HepG2 (cell line): ENCODE measurements around the gene DUSP7. TPM values are rescaled to one million over a fixed set of nuclear protein-coding genes. Genes with fewer than 3 reads are reported as not detected.

ENCODE experiments used
- ERF ChIP-seq: IDR thresholded peaks from 2 replicates; pipeline ENCODE4 v1.6.1; 2018; ENCODE audit warnings: missing biosample characterization, missing genetic modification reagents
- PAXIP1 ChIP-seq: sonication (generic); formaldehyde crosslinking; conservative IDR thresholded peaks from 2 replicates; pipeline ENCODE4 v1.4.0; 2020; ENCODE audit warnings: mild to moderate bottlenecking, missing genetic modification reagents, moderate library complexity
- PRDM4 ChIP-seq: sonication (generic); formaldehyde crosslinking; IDR thresholded peaks from 2 replicates; pipeline ENCODE4 v1.9.0; 2021; ENCODE audit warnings: missing genetic modification reagents, borderline replicate concordance
- PRPF4 ChIP-seq: fragments of 200-400 bp; formaldehyde crosslinking; IDR thresholded peaks from 2 replicates; pipeline ENCODE4 v1.6.1; 2016; ENCODE audit warnings: low read length, low read depth; ENCODE audit not compliant: poor library complexity, severe bottlenecking
- RXRA ChIP-seq: sonication (generic); formaldehyde crosslinking; IDR thresholded peaks from 2 replicates; pipeline ENCODE4 v1.5.1; 2020; ENCODE audit warnings: missing genetic modification reagents
- SP2 ChIP-seq: sonication (generic); formaldehyde crosslinking; IDR thresholded peaks from 2 replicates; pipeline ENCODE4 v1.5.1; 2020; ENCODE audit warnings: mild to moderate bottlenecking, missing genetic modification reagents
- SRF ChIP-seq: IDR thresholded peaks from 2 replicates; pipeline ENCODE4 v1.6.1; 2011; ENCODE audit warnings: mild to moderate bottlenecking, low read depth, low read length, moderate library complexity
- YEATS4 ChIP-seq: sonication (generic); formaldehyde crosslinking; IDR thresholded peaks from 2 replicates; pipeline ENCODE4 v1.4.0; 2020; ENCODE audit warnings: missing genetic modification reagents, borderline replicate concordance
- ZBTB26 ChIP-seq: IDR thresholded peaks from 2 replicates; pipeline ENCODE4 v1.6.1; 2016; ENCODE audit warnings: missing compliant biosample characterization, missing genetic modification reagents, borderline replicate concordance
- ZBTB43 ChIP-seq: sonication (generic); formaldehyde crosslinking; conservative IDR thresholded peaks from 2 replicates; pipeline ENCODE4 v1.4.0; 2020; ENCODE audit warnings: missing genetic modification reagents
- ZEB1 ChIP-seq: IDR thresholded peaks from 2 replicates; pipeline ENCODE4 v1.6.1; 2012; ENCODE audit warnings: mild to moderate bottlenecking, low read depth, inconsistent platforms; ENCODE audit not compliant: insufficient replicate concordance
- ZNF646 ChIP-seq: sonication (generic); formaldehyde crosslinking; IDR thresholded peaks from 2 replicates; pipeline ENCODE4 v1.9.0; 2021; ENCODE audit warnings: mild to moderate bottlenecking, missing genetic modification reagents
- polyA plus RNA-seq, 8 experiments: library from polyadenylated mRNA; depleted of rRNA in 3 of 8; stranded (reverse) in 7 of 8; unstranded in 1 of 8; fragments of >200 nt; fragmentation: Illumina TruSeq in 4 of 8; extraction: Trizol in 4 of 8; gene quantifications; 2 replicates each; pipeline versions ENCODE4 v1.2.1 to v1.2.3, GENCODE V29; 2011 to 2016; ENCODE audit warnings: low read depth in 4 of 8, missing spikeins in 1 of 8, mixed read lengths in 1 of 8; ENCODE audit not compliant: insufficient read depth in 1 of 8
- total RNA-seq, 5 experiments: library from RNA; depleted of rRNA; stranded (reverse); fragments of >200 nt; fragmentation: Illumina TruSeq; extraction: Trizol; gene quantifications; 2 replicates each; pipeline ENCODE4 v1.2.3, GENCODE V29; 2016; ENCODE audit warnings: low read depth in 1 of 5

DUSP7 gene
- total and polyA plus RNA-seq, 2 of the 13 experiments (the other 11 are each of a cell fraction or from before 2014, with no cell fraction given), result 6.6 to 8.8 TPM

GRCh38 chr3:52056968-52057811, 819 bp upstream of the DUSP7 start (continued):
- no peak for TF ChIP-seq ZBTB43 (CRISPR knock-in tag)
- TF ChIP-seq SRF, result no peak
- TF ChIP-seq ZNF646 (CRISPR knock-in tag), result no peak
- TF ChIP-seq ERF (CRISPR knock-in tag), result no peak
- TF ChIP-seq YEATS4 (CRISPR knock-in tag), result peak; percentile 71; the same call in 1 of the 2 replicates
- no peak for TF ChIP-seq PRPF4
- peak; percentile 93 for TF ChIP-seq SP2 (CRISPR knock-in tag)
- no peak for TF ChIP-seq PRDM4 (CRISPR knock-in tag)
- no peak for TF ChIP-seq ZEB1
- TF ChIP-seq ZBTB26, result no peak; the same call in 1 of the 2 replicates
- TF ChIP-seq RXRA, result peak; percentile 49; the same call in 1 of the 2 replicates
- peak; percentile 48; the same call in 1 of the 2 replicates for TF ChIP-seq PAXIP1
